ENCODE results near the gene UBL7. TPM values are rescaled to one million over a fixed set of nuclear protein-coding genes. Genes with fewer than 3 reads are reported as not detected.

UBL7 gene
- polyA plus RNA-seq, 3 donors: 43.4 to 103 (median 95.1) TPM

- peaks cover 43% of the 10 kb centered on the region for H3K4me1 Mint-ChIP-seq
- H3K27me3 Mint-ChIP-seq (ENCODE audit: low read depth in 3 of 3): peaks cover 25 to 41% (median 26%) of the 10 kb centered on the region in 3 donors
- no peaks in the 10 kb centered on the region for H3K79me2 ChIP-seq (ENCODE audit: insufficient read depth, low read length)
- no peak overlapping the region for H2AFZ ChIP-seq (ENCODE audit: insufficient read depth, low read depth, low read length, poor library complexity, severe bottlenecking)
- H3K9me3 ChIP-seq (replicated peaks in 1 of 2; ENCODE audit: control insufficient read depth in 1 of 2, insufficient read depth in 1 of 2, low read length in 2 of 2): peaks cover 0 to 7% of the 10 kb centered on the region in 2 donors
- H3K9me3 Mint-ChIP-seq: peaks cover 0 to 17% (median 0%) of the 10 kb centered on the region in 7 donors
- peak overlapping the region in 3 of 7 donors; percentile 53 to 60 (median 57) for H3K27ac Mint-ChIP-seq
- 98% methylated on average over 5 of the region's 6 CpGs for WGBS (ENCODE audit: insufficient coverage)
- no peak overlapping the region for H3K9ac ChIP-seq (ENCODE audit: insufficient read depth, low read length, poor library complexity, severe bottlenecking)
- peaks cover 16 to 28% of the 10 kb centered on the region in 2 donors for H3K27me3 ChIP-seq (ENCODE audit: control insufficient read depth in 2 of 2, insufficient read depth in 2 of 2, low read length in 2 of 2)
- H3K27ac ChIP-seq (ENCODE audit: low read depth in 1 of 2, low read length in 2 of 2): peak overlapping the region in 1 of 2 donors; percentile 56
- H3K36me3 Mint-ChIP-seq: peaks cover 0 to 9% of the 10 kb centered on the region in 2 donors
- intact Hi-C loops (cut with micrococcal nuclease): no loop called here
- TF ChIP-seq, protein P1, sequence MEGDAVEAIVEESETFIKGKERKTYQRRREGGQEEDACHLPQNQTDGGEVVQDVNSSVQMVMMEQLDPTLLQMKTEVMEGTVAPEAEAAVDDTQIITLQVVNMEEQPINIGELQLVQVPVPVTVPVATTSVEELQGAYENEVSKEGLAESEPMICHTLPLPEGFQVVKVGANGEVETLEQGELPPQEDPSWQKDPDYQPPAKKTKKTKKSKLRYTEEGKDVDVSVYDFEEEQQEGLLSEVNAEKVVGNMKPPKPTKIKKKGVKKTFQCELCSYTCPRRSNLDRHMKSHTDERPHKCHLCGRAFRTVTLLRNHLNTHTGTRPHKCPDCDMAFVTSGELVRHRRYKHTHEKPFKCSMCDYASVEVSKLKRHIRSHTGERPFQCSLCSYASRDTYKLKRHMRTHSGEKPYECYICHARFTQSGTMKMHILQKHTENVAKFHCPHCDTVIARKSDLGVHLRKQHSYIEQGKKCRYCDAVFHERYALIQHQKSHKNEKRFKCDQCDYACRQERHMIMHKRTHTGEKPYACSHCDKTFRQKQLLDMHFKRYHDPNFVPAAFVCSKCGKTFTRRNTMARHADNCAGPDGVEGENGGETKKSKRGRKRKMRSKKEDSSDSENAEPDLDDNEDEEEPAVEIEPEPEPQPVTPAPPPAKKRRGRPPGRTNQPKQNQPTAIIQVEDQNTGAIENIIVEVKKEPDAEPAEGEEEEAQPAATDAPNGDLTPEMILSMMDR (IDR thresholded peaks at IDR 0.05): no peak
- peaks cover 38 to 48% of the 10 kb centered on the region in 2 donors for H3K4me1 ChIP-seq (ENCODE audit: control insufficient read depth in 1 of 2, insufficient read depth in 2 of 2, low read length in 2 of 2)
- H3K4me3 Mint-ChIP-seq: peak overlapping the region in 1 of 2 donors; percentile 37
- DNase-seq: no peak
- no peak overlapping the region for H3K4me3 ChIP-seq (replicated peaks in 1 of 3; ENCODE audit: low read depth in 2 of 3, low read length in 3 of 3)
- no peaks in the 10 kb centered on the region for H4K20me1 ChIP-seq (ENCODE audit: insufficient read depth, low read length)
- H3K36me3 ChIP-seq (replicated peaks in 1 of 2; ENCODE audit: control insufficient read depth in 1 of 2, insufficient read depth in 2 of 2, low read length in 2 of 2): no peaks in the 10 kb centered on the region
- H3K4me2 ChIP-seq (replicated peaks; ENCODE audit: extremely low read depth, low read length, poor library complexity, severe bottlenecking): no peak overlapping the region
Observed at GRCh38 chr15:74429781-74430400, 31.1 kb downstream of the UBL7 start.

GRCh38 chr15:74428970-74429780 is 31.8 kb downstream of the UBL7 start:
- Mint-ChIP-seq H3K4me1 (peaks cover 37% of the 10 kb centered on the region), H3K9me3 (peaks cover 0 to 17% (median 0%) of the 10 kb centered on the region in 7 donors), H3K27me3 (ENCODE audit: low read depth in 3 of 3) (peaks cover 25 to 39% (median 27%) of the 10 kb centered on the region in 3 donors), H3K27ac (peak overlapping the region in 5 of 7 donors; percentile 23 to 71 (median 45)), H3K4me3 (peak overlapping the region in 1 of 2 donors; percentile 39), H3K36me3 (peaks cover 0 to 9% of the 10 kb centered on the region in 2 donors)
- Histone ChIP-seq H3K27me3 (ENCODE audit: control insufficient read depth in 2 of 2, insufficient read depth in 2 of 2, low read length in 2 of 2) (peaks cover 16 to 28% of the 10 kb centered on the region in 2 donors), H3K27ac (ENCODE audit: low read depth in 1 of 2, low read length in 2 of 2) (peak overlapping the region; percentile 37 to 56), H3K9me3 (replicated peaks in 1 of 2; ENCODE audit: control insufficient read depth in 1 of 2, insufficient read depth in 1 of 2, low read length in 2 of 2) (peaks cover 0 to 7% of the 10 kb centered on the region in 2 donors), H3K4me2 (replicated peaks; ENCODE audit: extremely low read depth, low read length, poor library complexity, severe bottlenecking) (peak overlapping the region; percentile 28), H3K9ac (ENCODE audit: insufficient read depth, low read length, poor library complexity, severe bottlenecking) (peak overlapping the region; percentile 15), H3K36me3 (replicated peaks in 1 of 2; ENCODE audit: control insufficient read depth in 1 of 2, insufficient read depth in 2 of 2, low read length in 2 of 2) (no peaks in the 10 kb centered on the region), H2AFZ (ENCODE audit: insufficient read depth, low read depth, low read length, poor library complexity, severe bottlenecking) (peak overlapping the region; percentile 27), H3K4me1 (ENCODE audit: control insufficient read depth in 1 of 2, insufficient read depth in 2 of 2, low read length in 2 of 2) (peaks cover 34 to 42% of the 10 kb centered on the region in 2 donors), H4K20me1 (ENCODE audit: insufficient read depth, low read length) (no peaks in the 10 kb centered on the region), H3K79me2 (ENCODE audit: insufficient read depth, low read length) (no peaks in the 10 kb centered on the region), H3K4me3 (replicated peaks in 1 of 3; ENCODE audit: low read depth in 2 of 3, low read length in 3 of 3) (no peak overlapping the region)
- peak; percentile 12 to 59 (median 42) for DNase-seq
- TF ChIP-seq, protein P1 (IDR thresholded peaks at IDR 0.05): no peak
- intact Hi-C loops (cut with micrococcal nuclease): no loop called here
- 57% methylated on average over 11 of the region's 14 CpGs for WGBS (ENCODE audit: insufficient coverage)
